Thyroid gland (tissue), 4 donors: ENCODE measurements around the gene AIF1L.

Experiments used
- CTCF ChIP-seq, 6 experiments: fragments of 200-600 bp in 3 of 6; fragments of 450-650 bp in 3 of 6; sonication (generic) in 3 of 6; IDR thresholded peaks; one replicate each; pipeline ENCODE4 v1.5.1; 2016 to 2019; ENCODE audit warnings: antibody characterized with exemption in 6 of 6, mild to moderate bottlenecking in 2 of 6, inconsistent platforms in 1 of 6, moderate library complexity in 1 of 6
- POLR2A ChIP-seq, 2 donors: fragments of 450-650 bp; IDR thresholded peaks; one replicate each; pipeline ENCODE4 v1.6.1; 2017; ENCODE audit warnings: antibody characterized with exemption in 2 of 2, mild to moderate bottlenecking in 2 of 2, moderate library complexity in 1 of 2

DNA sequence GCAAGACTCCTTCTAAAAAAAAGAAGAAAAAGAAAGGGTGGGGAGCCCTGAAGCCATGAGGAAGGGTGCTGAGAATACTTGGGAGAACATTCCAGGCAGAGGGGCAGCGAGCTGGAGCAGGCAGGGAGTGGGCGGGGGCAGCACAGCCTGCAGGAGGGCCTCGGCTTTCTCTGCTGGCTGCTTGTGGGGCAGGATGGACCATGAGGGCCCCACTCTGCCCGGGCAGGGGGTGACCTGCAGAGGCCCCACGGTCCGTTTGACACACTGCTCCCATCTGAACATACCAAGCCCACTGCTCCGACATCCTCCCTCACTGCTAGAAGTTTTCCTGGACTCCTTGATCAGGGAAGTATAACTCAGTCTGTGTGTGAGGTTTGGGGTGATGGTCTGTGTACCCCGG lies 17.3 kb downstream of the AIF1L start:
- TF ChIP-seq CTCF (IDR thresholded peaks at IDR 0.05) (no peak), POLR2A (IDR thresholded peaks at IDR 0.05) (no peak)
